BJ (cell line): ENCODE measurements around the gene KIRREL3. TPM values are rescaled to one million over a fixed set of nuclear protein-coding genes. Genes with fewer than 3 reads are reported as not detected.

Source experiments
- CTCF ChIA-PET: fragments of 350-600 bp; formaldehyde crosslinking; extraction: SDS; loops from one replicate; lab custom pipeline; 2021; ENCODE audit warnings: antibody characterized with exemption, inconsistent platforms; lab: Yijun Ruan, JAX
- POLR2A ChIA-PET: fragments of 300-600 bp; sonication (Branson Sonifier 250); formaldehyde crosslinking; extraction: SDS; loops from one replicate; lab custom pipeline; 2021; ENCODE audit warnings: antibody characterized with exemption; lab: Charles Lee
- DNase-seq: peaks from one replicate; pipeline ENCODE4 v3.0.0-alpha.2; 2011; ENCODE audit warnings: low read depth
- H3K27me3 ChIP-seq: 2 replicates; pipeline ENCODE4 v1.6.0; 2011; ENCODE audit warnings: low read length; ENCODE audit not compliant: control insufficient read depth, insufficient read depth
- H3K36me3 ChIP-seq: 2 replicates; pipeline ENCODE4 v1.5.1; 2011; ENCODE audit warnings: low read length; ENCODE audit not compliant: control insufficient read depth, insufficient read depth
- H3K4me3 ChIP-seq: 2 replicates; pipeline ENCODE4 v1.5.1; 2011; ENCODE audit warnings: low read depth, mild to moderate bottlenecking, control low read depth, low read length
- polyA plus RNA-seq: library from polyadenylated mRNA; depleted of rRNA; stranded (reverse); fragments of >200 nt; gene quantifications from 2 replicates; pipeline ENCODE4 v1.2.3, GENCODE V29; 2011
- TF ChIP-seq, protein P1 (sequence below): IDR thresholded peaks from 2 replicates; pipeline ENCODE4 v1.5.1; 2011; ENCODE audit warnings: low read depth, mild to moderate bottlenecking, control low read depth, inconsistent platforms, low read length, moderate library complexity; ENCODE audit not compliant: insufficient read depth

Gene KIRREL3
- polyA plus RNA-seq, 1 experiment = 19.6 TPM

DNA sequence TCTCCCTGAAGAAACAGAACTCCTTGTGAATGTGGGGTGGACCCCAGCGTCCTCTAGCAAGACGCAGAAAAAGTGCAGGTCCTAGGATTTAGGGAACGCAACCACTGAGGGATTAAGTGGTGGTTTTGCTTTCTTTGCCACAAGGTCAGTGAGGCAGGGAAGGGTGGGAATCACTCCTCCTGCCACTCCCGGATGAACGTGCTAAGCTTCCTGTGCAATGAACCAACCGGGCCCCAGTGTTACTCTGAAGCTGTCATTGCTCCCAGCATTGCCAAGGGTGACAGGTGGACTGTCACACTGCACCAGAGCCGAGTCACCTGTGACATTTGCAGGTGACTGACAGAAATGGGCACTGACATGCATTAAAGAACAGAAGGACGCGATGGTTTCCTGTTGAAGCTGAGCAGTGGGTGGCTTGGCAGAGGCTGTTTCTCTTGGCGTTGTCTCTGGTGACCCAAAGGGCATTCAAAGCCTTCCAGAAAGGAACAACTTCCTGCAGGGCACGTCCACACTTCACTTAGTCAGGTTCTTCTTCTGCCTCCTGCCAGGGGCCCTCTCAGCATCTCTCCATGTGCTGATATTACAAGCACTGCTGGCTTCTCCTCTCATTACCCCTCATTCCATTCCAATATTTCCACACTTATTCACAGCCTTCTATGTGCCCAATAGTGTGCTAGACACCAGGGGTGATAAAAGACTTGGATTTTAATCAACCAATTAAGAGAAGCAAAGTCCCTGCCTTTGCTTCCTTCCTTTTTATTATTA, 9.7 kb downstream of the KIRREL3 start:
- Histone ChIP-seq H3K36me3 (no peaks in the 10 kb centered on the region), H3K27me3 (no peaks in the 10 kb centered on the region), H3K4me3 (no peak overlapping the region)
- TF ChIP-seq, protein P1, sequence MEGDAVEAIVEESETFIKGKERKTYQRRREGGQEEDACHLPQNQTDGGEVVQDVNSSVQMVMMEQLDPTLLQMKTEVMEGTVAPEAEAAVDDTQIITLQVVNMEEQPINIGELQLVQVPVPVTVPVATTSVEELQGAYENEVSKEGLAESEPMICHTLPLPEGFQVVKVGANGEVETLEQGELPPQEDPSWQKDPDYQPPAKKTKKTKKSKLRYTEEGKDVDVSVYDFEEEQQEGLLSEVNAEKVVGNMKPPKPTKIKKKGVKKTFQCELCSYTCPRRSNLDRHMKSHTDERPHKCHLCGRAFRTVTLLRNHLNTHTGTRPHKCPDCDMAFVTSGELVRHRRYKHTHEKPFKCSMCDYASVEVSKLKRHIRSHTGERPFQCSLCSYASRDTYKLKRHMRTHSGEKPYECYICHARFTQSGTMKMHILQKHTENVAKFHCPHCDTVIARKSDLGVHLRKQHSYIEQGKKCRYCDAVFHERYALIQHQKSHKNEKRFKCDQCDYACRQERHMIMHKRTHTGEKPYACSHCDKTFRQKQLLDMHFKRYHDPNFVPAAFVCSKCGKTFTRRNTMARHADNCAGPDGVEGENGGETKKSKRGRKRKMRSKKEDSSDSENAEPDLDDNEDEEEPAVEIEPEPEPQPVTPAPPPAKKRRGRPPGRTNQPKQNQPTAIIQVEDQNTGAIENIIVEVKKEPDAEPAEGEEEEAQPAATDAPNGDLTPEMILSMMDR = no peak
- ChIA-PET POLR2A (interaction anchor here (0.8 kb wide), 1 partner anchor 73 kb away, joined by 3 read pairs; no protein-coding TSS in a partner anchor), CTCF (interaction anchor here (0.7 to 6.5 kb wide), 64 partner anchors 10 to 679 kb away, joined by 3 to 83 read pairs (median 5); no protein-coding TSS in a partner anchor)
- DNase-seq = no peak

DNA sequence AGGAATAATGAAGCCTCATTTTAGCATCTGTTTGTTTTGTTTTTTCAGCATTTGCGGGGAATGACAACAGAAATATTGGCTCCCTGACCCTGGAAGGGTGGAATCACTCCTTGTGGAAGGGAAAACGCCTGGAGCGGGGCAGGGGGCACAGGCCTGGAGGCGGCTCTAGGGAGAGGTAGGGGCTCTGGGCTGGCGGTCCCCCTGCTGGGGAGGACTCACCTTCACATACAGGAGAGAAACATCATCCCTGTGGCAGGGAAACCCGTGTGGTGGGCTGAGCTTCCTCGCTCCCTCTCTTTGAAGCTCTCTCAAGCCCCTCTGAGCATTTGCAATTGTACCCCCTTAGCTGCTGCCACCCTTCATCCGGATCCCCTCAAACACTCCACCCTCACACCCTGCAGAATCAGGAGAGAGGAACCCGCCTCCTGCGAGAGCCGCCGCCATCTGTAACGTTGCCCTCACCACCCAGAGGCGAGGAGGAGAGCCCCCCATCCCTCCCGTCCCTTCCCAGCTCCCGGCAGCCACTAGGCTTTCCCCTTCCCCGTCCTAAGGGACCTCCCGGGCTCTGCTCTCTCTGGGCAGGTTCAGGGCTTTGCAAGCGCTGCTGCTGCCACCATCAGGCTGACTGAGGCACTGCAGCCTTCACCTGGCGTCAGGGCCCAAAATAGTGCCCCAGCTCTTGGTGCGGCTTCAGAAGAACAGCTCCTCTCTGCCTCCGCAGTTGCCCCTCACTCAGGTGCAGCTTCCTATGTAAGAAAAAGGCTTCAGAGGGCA, 10.4 kb downstream of the KIRREL3 start:
- CTCF ChIA-PET = interaction anchor here (0.6 to 6.5 kb wide), 66 partner anchors 10 to 678 kb away, joined by 3 to 83 read pairs (median 5); no protein-coding TSS in a partner anchor

DNA sequence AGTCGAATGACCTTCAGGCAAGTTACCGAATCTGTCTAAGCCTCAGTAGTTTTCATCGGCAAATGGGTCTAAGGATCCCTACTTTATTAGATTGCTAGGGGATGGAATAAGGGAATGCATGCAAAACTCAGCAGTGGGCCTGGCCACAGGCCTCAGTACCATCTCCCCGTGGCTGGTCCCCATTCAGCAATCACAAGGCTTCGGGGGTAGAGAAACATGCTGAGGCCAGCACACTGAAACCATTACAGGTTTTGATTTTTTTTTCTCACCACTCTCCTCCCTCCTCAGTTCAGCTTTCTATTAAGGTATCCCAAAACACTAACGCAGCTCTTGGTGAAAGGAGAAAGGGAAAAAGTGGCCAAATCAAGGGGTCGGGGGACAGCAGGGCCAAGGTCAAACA, 11.9 kb downstream of the KIRREL3 start:
- CTCF ChIA-PET = interaction anchor here (0.8 to 6.5 kb wide), 9 partner anchors 8 to 678 kb away, joined by 3 to 83 read pairs (median 4); no protein-coding TSS in a partner anchor
- TF ChIP-seq, protein P1 = no peak
- no peaks in the 10 kb centered on the region for H3K27me3 ChIP-seq
- POLR2A ChIA-PET = no interaction called here
- H3K4me3 ChIP-seq = no peak overlapping the region
- H3K36me3 ChIP-seq = no peaks in the 10 kb centered on the region
- no peak for DNase-seq

More for the DNA sequence above, 10.4 kb downstream of the KIRREL3 start:
- Histone ChIP-seq H3K36me3 (no peaks in the 10 kb centered on the region), H3K27me3 (no peaks in the 10 kb centered on the region), H3K4me3 (peak overlapping the region; percentile 17)
- TF ChIP-seq, protein P1 = peak; percentile 99
- POLR2A ChIA-PET = interaction anchor here (0.8 kb wide), 1 partner anchor 72 kb away, joined by 3 read pairs; no protein-coding TSS in a partner anchor
- no peak for DNase-seq

DNA sequence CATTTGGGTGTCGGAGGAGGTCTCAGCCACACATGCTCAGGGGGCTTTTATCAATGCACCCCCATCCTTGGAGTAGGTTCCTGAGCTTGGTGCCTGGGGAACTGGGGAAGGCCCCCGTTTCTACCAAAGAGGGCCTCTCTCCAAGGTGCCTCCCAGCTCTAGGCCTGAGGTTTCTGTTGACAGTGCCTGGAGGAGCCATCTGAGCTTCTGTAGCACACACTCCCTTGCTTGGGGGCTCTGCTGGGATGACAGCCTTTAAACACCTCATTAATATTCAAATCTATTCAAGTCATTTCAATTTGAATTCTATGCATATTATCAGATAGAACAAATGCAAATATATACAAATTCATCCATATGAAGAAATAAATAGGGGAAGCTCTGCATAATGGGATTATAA, 18.9 kb downstream of the KIRREL3 start:
- ChIA-PET CTCF (interaction anchor here (0.7 to 4.8 kb wide), 5 partner anchors 9 to 375 kb away, joined by 3 to 27 read pairs (median 3); no protein-coding TSS in a partner anchor), POLR2A (interaction anchor here (0.6 kb wide), 1 partner anchor 894 kb away, joined by 5 read pairs; no protein-coding TSS in a partner anchor)
- no peaks in the 10 kb centered on the region for H3K27me3 ChIP-seq
- no peaks in the 10 kb centered on the region for H3K36me3 ChIP-seq
- no peak for DNase-seq
- TF ChIP-seq, protein P1 = no peak
- H3K4me3 ChIP-seq = no peak overlapping the region
